Measurements from ENCODE around the gene SCOC. TPM values are rescaled to one million over a fixed set of nuclear protein-coding genes. Genes with fewer than 3 reads are reported as not detected.
A peak's percentile ranks its signal among the peaks of the same experiment; 100 is the strongest.

The SCOC gene
- total and polyA plus RNA-seq, 2 of the 4 experiments (the other 2 are of a cell fraction), result 12.9 to 33.2 TPM

DNA sequence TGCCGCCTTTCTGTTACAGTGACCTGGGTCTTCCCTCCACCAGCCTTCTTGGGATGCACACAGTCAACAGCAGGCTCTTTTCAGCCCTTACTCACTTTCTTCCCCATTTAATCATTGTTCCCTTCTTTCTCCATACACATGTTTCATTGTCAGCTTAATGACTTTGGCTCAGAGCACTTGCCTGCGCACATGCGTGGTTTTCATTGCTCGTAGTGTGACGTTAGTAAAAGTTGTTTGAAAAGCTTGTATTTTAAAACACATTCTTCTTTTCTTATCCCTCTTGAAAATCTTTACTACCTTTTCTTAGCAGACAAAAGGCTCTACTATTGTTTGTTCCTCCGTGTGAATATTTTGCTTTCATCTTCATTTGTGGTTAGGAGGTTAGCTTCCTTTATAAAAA is 19.7 kb upstream of the SCOC start:
- ATAC-seq (ENCODE audit: low read depth) (no peak), DNase-seq (no peak)
- dilution Hi-C loops (cut with HindIII; ENCODE audit: low sequenced_read_pairs, unreplicated experiment) (no loop called here), in situ Hi-C loops (cut with MboI; ENCODE audit: low sequenced_read_pairs) (loop anchor here (10.0 to 25.0 kb wide), 3 partner anchors 339 to 784 kb away; partner anchors contain the start of gene RNF150), intact Hi-C loops (cut with micrococcal nuclease) (no loop called here)
- no CpG with 5 or more reads among the region's 6 CpGs for WGBS, 2 experiments (ENCODE audit: extremely low coverage in 2 of 2, insufficient read length in 1 of 2)
- TF ChIP-seq, protein P1, sequence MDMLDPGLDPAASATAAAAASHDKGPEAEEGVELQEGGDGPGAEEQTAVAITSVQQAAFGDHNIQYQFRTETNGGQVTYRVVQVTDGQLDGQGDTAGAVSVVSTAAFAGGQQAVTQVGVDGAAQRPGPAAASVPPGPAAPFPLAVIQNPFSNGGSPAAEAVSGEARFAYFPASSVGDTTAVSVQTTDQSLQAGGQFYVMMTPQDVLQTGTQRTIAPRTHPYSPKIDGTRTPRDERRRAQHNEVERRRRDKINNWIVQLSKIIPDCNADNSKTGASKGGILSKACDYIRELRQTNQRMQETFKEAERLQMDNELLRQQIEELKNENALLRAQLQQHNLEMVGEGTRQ (IDR thresholded peaks at IDR 0.05; ENCODE audit: low read depth, low read length), result no peak
- TF ChIP-seq CEBPB (IDR thresholded peaks at IDR 0.05; ENCODE audit: low read depth, low read length) (no peak), FOS (IDR thresholded peaks at IDR 0.05; ENCODE audit: low read depth, low read length) (no peak), RFX5 (IDR thresholded peaks at IDR 0.05; ENCODE audit: low read depth, low read length) (no peak), NFE2L2 (IDR thresholded peaks at IDR 0.05; ENCODE audit: low read depth, low read length) (no peak), SMC3 (IDR thresholded peaks at IDR 0.05; ENCODE audit: low read depth, low read length) (no peak), BHLHE40 (IDR thresholded peaks at IDR 0.05; ENCODE audit: low read depth, low read length) (no peak), CHD1 (IDR thresholded peaks at IDR 0.05; ENCODE audit: low read depth, low read length) (no peak), MAZ (IDR thresholded peaks at IDR 0.05; ENCODE audit: borderline replicate concordance, low read depth, low read length) (no peak), POLR2A (IDR thresholded peaks at IDR 0.05; ENCODE audit: low read depth, low read length) (no peak)
- TF ChIP-seq, protein P2, sequence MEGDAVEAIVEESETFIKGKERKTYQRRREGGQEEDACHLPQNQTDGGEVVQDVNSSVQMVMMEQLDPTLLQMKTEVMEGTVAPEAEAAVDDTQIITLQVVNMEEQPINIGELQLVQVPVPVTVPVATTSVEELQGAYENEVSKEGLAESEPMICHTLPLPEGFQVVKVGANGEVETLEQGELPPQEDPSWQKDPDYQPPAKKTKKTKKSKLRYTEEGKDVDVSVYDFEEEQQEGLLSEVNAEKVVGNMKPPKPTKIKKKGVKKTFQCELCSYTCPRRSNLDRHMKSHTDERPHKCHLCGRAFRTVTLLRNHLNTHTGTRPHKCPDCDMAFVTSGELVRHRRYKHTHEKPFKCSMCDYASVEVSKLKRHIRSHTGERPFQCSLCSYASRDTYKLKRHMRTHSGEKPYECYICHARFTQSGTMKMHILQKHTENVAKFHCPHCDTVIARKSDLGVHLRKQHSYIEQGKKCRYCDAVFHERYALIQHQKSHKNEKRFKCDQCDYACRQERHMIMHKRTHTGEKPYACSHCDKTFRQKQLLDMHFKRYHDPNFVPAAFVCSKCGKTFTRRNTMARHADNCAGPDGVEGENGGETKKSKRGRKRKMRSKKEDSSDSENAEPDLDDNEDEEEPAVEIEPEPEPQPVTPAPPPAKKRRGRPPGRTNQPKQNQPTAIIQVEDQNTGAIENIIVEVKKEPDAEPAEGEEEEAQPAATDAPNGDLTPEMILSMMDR (conservative IDR thresholded peaks at IDR 0.05; ENCODE audit: low read depth, low read length), result no peak
- H3K9ac ChIP-seq (ENCODE audit: low read depth, low read length), result no peak overlapping the region
- peaks cover 2% of the 10 kb centered on the region; the same call in 1 of the 2 replicates for H3K9me1 ChIP-seq (ENCODE audit: insufficient read depth, low read length)
- H3K23ac ChIP-seq (ENCODE audit: low read depth, low read length), result no peak overlapping the region
- H2AK5ac ChIP-seq (ENCODE audit: low read depth, low read length), result no peak overlapping the region
- H4K20me1 ChIP-seq (ENCODE audit: insufficient read depth, low read length), result no peaks in the 10 kb centered on the region
- H2AK9ac ChIP-seq (replicated peaks; ENCODE audit: low read depth, low read length, poor library complexity), result peak overlapping the region; percentile 23
- no peaks in the 10 kb centered on the region for H3K9me3 ChIP-seq (ENCODE audit: control insufficient read depth, insufficient read depth, low read length)
- H2BK5ac ChIP-seq (ENCODE audit: low read depth, low read length, poor library complexity, severe bottlenecking), result no peak overlapping the region
- no peak overlapping the region for H3K27ac ChIP-seq (ENCODE audit: insufficient read depth, low read length)
- ChIA-PET POLR2A (ENCODE audit: unreplicated experiment) (no interaction called here), CTCF (no interaction called here)
- H4K8ac ChIP-seq (ENCODE audit: low read depth in 2 of 2, low read length in 2 of 2), result no peak overlapping the region
- H2BK15ac ChIP-seq (ENCODE audit: low read depth, low read length), result no peak overlapping the region
- no peak overlapping the region for H3K56ac ChIP-seq (ENCODE audit: extremely low read depth, insufficient read depth, low read length)
- H4K91ac ChIP-seq (ENCODE audit: insufficient read depth, low read depth, low read length), result no peak overlapping the region
- no peaks in the 10 kb centered on the region; the same call in 1 of the 2 replicates for H3K4me1 ChIP-seq (ENCODE audit: control insufficient read depth, insufficient read depth, low read length)
- no peak overlapping the region for H3K4ac ChIP-seq (ENCODE audit: low read depth, low read length)
- H3K27me3 ChIP-seq (ENCODE audit: control insufficient read depth, insufficient read depth, low read length), result peaks cover 21% of the 10 kb centered on the region
- H3K4me2 ChIP-seq (ENCODE audit: low read depth, low read length), result no peak overlapping the region
- H3K18ac ChIP-seq (ENCODE audit: low read depth, low read length), result no peak overlapping the region
- H3K36me3 ChIP-seq (ENCODE audit: control insufficient read depth, insufficient read depth, low read length), result no peaks in the 10 kb centered on the region
- no TSS peak for BruUV-seq (replicated peaks)
- no peak overlapping the region for H3K4me3 ChIP-seq (ENCODE audit: insufficient read depth, low read depth, low read length)
- H2BK20ac ChIP-seq (ENCODE audit: low read depth, low read length), result no peak overlapping the region
- no peak overlapping the region for H2AFZ ChIP-seq (replicated peaks; ENCODE audit: low read length, poor library complexity)
- no peak overlapping the region for H4K5ac ChIP-seq (ENCODE audit: low read depth, low read length)
- no peak overlapping the region for H3K14ac ChIP-seq (replicated peaks; ENCODE audit: low read depth, low read length)
- H3K79me1 ChIP-seq (ENCODE audit: low read depth in 1 of 2, low read length in 2 of 2), result no peaks in the 10 kb centered on the region
- no peak overlapping the region for H2BK120ac ChIP-seq (ENCODE audit: low read depth, low read length)
